Skeletal muscle satellite cell (primary cell): ENCODE measurements around the gene MRPL9.
"Not testable (repeated sequence)": the region's sequence is repeated elsewhere in the genome, so short reads cannot be mapped to it uniquely, and the experiment has no call there.

ENCODE experiments used
- H3K27me3 ChIP-seq: 2 replicates; pipeline ENCODE4 v1.7.0; 2013; ENCODE audit warnings: low read length; ENCODE audit not compliant: control insufficient read depth, insufficient read depth
- H3K36me3 ChIP-seq: 2 replicates; pipeline ENCODE4 v1.7.0; 2013; ENCODE audit warnings: mild to moderate bottlenecking, control low read depth, low read length; ENCODE audit not compliant: insufficient read depth
- H3K4me1 ChIP-seq: 2 replicates; pipeline ENCODE4 v1.7.0; 2013; ENCODE audit warnings: low read length; ENCODE audit not compliant: control insufficient read depth, insufficient read depth
- H3K4me2 ChIP-seq: 2 replicates; pipeline ENCODE4 v1.7.0; 2013; ENCODE audit warnings: mild to moderate bottlenecking, low read length
- H3K4me3 ChIP-seq: 2 replicates; pipeline ENCODE4 v1.7.0; 2013; ENCODE audit warnings: low read length
- H3K9ac ChIP-seq: 2 replicates; pipeline ENCODE4 v1.7.0; 2013; ENCODE audit warnings: mild to moderate bottlenecking, low read depth, low read length, moderate library complexity
- H3K9me3 ChIP-seq: replicated peaks from 2 replicates; pipeline ENCODE4 v1.7.0; 2013; ENCODE audit warnings: mild to moderate bottlenecking, control low read depth, low read length

MRPL9 gene

GRCh38 chr1:151760597-151761385, 2.5 kb downstream of the MRPL9 start:
- Histone ChIP-seq H3K27me3 (no peaks in the 10 kb centered on the region), H3K36me3 (peaks cover 32% of the 10 kb centered on the region), H3K4me3 (no peak overlapping the region), H3K4me2 (no peak overlapping the region), H3K4me1 (peaks cover 24% of the 10 kb centered on the region), H3K9ac (no peak overlapping the region), H3K9me3 (no peaks in the 10 kb centered on the region)

- H3K36me3 ChIP-seq, result peaks cover 32% of the 10 kb centered on the region
- H3K4me3 ChIP-seq, result no peak overlapping the region
- peaks cover 20% of the 10 kb centered on the region for H3K4me1 ChIP-seq
- no peak overlapping the region for H3K4me2 ChIP-seq
- no peak overlapping the region for H3K9ac ChIP-seq
- no peaks in the 10 kb centered on the region for H3K27me3 ChIP-seq
- H3K9me3 ChIP-seq, result no peaks in the 10 kb centered on the region
Measured at GRCh38 chr1:151759241-151759640, 4.1 kb downstream of the MRPL9 start.

GRCh38 chr1:151756291-151756690, 7.0 kb downstream of the MRPL9 start:
- Histone ChIP-seq H3K4me1 (peaks cover 9% of the 10 kb centered on the region), H3K27me3 (no peaks in the 10 kb centered on the region), H3K4me2 (no peak overlapping the region), H3K4me3 (no peak overlapping the region), H3K9me3 (no peaks in the 10 kb centered on the region), H3K9ac (no peak overlapping the region), H3K36me3 (peaks cover 26% of the 10 kb centered on the region)

- Histone ChIP-seq H3K4me3 (no peak overlapping the region), H3K27me3 (peaks cover 49% of the 10 kb centered on the region), H3K9me3 (no peaks in the 10 kb centered on the region), H3K4me1 (no peaks in the 10 kb centered on the region), H3K4me2 (no peak overlapping the region), H3K36me3 (no peaks in the 10 kb centered on the region), H3K9ac (no peak overlapping the region)
Measured at GRCh38 chr1:151741516-151741915, 21.8 kb downstream of the MRPL9 start.

- H3K4me2 ChIP-seq, result no peak overlapping the region
- peaks cover 39% of the 10 kb centered on the region for H3K27me3 ChIP-seq
- no peak overlapping the region for H3K9ac ChIP-seq
- H3K36me3 ChIP-seq, result no peaks in the 10 kb centered on the region
- no peaks in the 10 kb centered on the region for H3K9me3 ChIP-seq
- H3K4me1 ChIP-seq, result no peaks in the 10 kb centered on the region
- no peak overlapping the region for H3K4me3 ChIP-seq
Measured at GRCh38 chr1:151739590-151740355, 23.5 kb downstream of the MRPL9 start.

- Histone ChIP-seq H3K36me3 (no peaks in the 10 kb centered on the region), H3K4me3 (no peak overlapping the region), H3K9ac (no peak overlapping the region), H3K4me1 (no peaks in the 10 kb centered on the region), H3K4me2 (no peak overlapping the region), H3K9me3 (no peaks in the 10 kb centered on the region), H3K27me3 (peaks cover 24% of the 10 kb centered on the region)
Measured at GRCh38 chr1:151737479-151737878, 25.8 kb downstream of the MRPL9 start.

GRCh38 chr1:151737026-151737425, 26.3 kb downstream of the MRPL9 start:
- no peak overlapping the region for H3K9ac ChIP-seq
- no peaks in the 10 kb centered on the region for H3K9me3 ChIP-seq
- no peak overlapping the region for H3K4me2 ChIP-seq
- no peaks in the 10 kb centered on the region for H3K4me1 ChIP-seq
- peaks cover 22% of the 10 kb centered on the region for H3K27me3 ChIP-seq
- H3K4me3 ChIP-seq, result no peak overlapping the region
- no peaks in the 10 kb centered on the region for H3K36me3 ChIP-seq

- H3K27me3 ChIP-seq, result peaks cover 25% of the 10 kb centered on the region
- not testable (repeated sequence) for H3K4me3 ChIP-seq, H3K9me3 ChIP-seq, H3K9ac ChIP-seq, H3K4me2 ChIP-seq, H3K36me3 ChIP-seq, H3K4me1 ChIP-seq
Measured at GRCh38 chr1:151733995-151734394, 29.3 kb downstream of the MRPL9 start.

GRCh38 chr1:151733126-151733525, 30.2 kb downstream of the MRPL9 start:
- Histone ChIP-seq H3K4me3 (no peak overlapping the region), H3K4me1 (peaks cover 2% of the 10 kb centered on the region), H3K9ac (no peak overlapping the region), H3K9me3 (no peaks in the 10 kb centered on the region), H3K27me3 (peaks cover 29% of the 10 kb centered on the region), H3K4me2 (no peak overlapping the region), H3K36me3 (no peaks in the 10 kb centered on the region)

- Histone ChIP-seq H3K4me2 (no peak overlapping the region), H3K9me3 (no peaks in the 10 kb centered on the region), H3K36me3 (no peaks in the 10 kb centered on the region), H3K9ac (no peak overlapping the region), H3K4me3 (no peak overlapping the region), H3K4me1 (peaks cover 5% of the 10 kb centered on the region), H3K27me3 (peaks cover 54% of the 10 kb centered on the region)
Measured at GRCh38 chr1:151729966-151730291, 33.4 kb downstream of the MRPL9 start.

GRCh38 chr1:151729157-151729965, 33.9 kb downstream of the MRPL9 start:
- no peak overlapping the region for H3K4me3 ChIP-seq
- no peak overlapping the region for H3K4me2 ChIP-seq
- H3K27me3 ChIP-seq, result peaks cover 54% of the 10 kb centered on the region
- peaks cover 5% of the 10 kb centered on the region for H3K4me1 ChIP-seq
- H3K9ac ChIP-seq, result no peak overlapping the region
- H3K36me3 ChIP-seq, result no peaks in the 10 kb centered on the region
- H3K9me3 ChIP-seq, result no peaks in the 10 kb centered on the region
